ENCODE data around the gene HEATR9. TPM values are rescaled to one million over a fixed set of nuclear protein-coding genes. Genes with fewer than 3 reads are reported as not detected.
"Not testable (repeated sequence)": the region's sequence is repeated elsewhere in the genome, so short reads cannot be mapped to it uniquely, and the experiment has no call there.

The HEATR9 gene
- total RNA-seq, 1 experiment from 2014 or later = not detected

- TF ChIP-seq POLR2A (IDR thresholded peaks at IDR 0.05; ENCODE audit: borderline replicate concordance, extremely low read depth, insufficient read depth, insufficient read length) = no peak
- TF ChIP-seq JUND (IDR thresholded peaks at IDR 0.05) = no peak
- no peak for TF ChIP-seq RAD21 (IDR thresholded peaks at IDR 0.05; ENCODE audit: low read depth)
- TF ChIP-seq, protein P1, sequence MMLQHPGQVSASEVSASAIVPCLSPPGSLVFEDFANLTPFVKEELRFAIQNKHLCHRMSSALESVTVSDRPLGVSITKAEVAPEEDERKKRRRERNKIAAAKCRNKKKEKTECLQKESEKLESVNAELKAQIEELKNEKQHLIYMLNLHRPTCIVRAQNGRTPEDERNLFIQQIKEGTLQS (IDR thresholded peaks at IDR 0.05) = no peak
- no peak for TF ChIP-seq ELF1 (IDR thresholded peaks at IDR 0.05; ENCODE audit: borderline replicate concordance, low read depth)
- TF ChIP-seq SRF (IDR thresholded peaks at IDR 0.05; ENCODE audit: low read depth) = no peak
- no peak for TF ChIP-seq CEBPB (IDR thresholded peaks at IDR 0.05; ENCODE audit: low read depth)
- TF ChIP-seq REST (IDR thresholded peaks at IDR 0.05; ENCODE audit: low read depth) = no peak
Observed at GRCh38 chr17:35900280-35900679, 31.6 kb upstream of the HEATR9 start (continued).

GRCh38 chr17:35898283-35899070 is 29.8 kb upstream of the HEATR9 start:
- no peaks in the 10 kb centered on the region for H3K79me2 ChIP-seq (ENCODE audit: insufficient read depth, low read length)
- intact Hi-C loops (cut with micrococcal nuclease) = no loop called here
- CTCF ChIA-PET = no interaction called here
- H3K9ac ChIP-seq (ENCODE audit: low read length) = no peak overlapping the region
- TF ChIP-seq CEBPB (IDR thresholded peaks at IDR 0.05; ENCODE audit: low read depth) (no peak), EZH2phosphoT487 (IDR thresholded peaks at IDR 0.05; ENCODE audit: borderline replicate concordance) (no peak), CTCF (IDR thresholded peaks at IDR 0.05 in 2 of 3, conservative IDR thresholded peaks at IDR 0.05 in 1 of 3; ENCODE audit: borderline replicate concordance in 1 of 3, insufficient read depth in 1 of 3, low read depth in 2 of 3, low read length in 2 of 3) (no peak), JUND (IDR thresholded peaks at IDR 0.05) (no peak), SIN3A (IDR thresholded peaks at IDR 0.05; ENCODE audit: low read depth) (no peak), POLR2A (IDR thresholded peaks at IDR 0.05; ENCODE audit: borderline replicate concordance, extremely low read depth, insufficient read depth, insufficient read length) (no peak)
- H3K4me2 ChIP-seq (ENCODE audit: low read length) = no peak overlapping the region
- DNase-seq (ENCODE audit: low read depth, low spot score) (no peak), ATAC-seq (no peak)
- H3K27me3 ChIP-seq (ENCODE audit: insufficient read depth, low read length) = no peaks in the 10 kb centered on the region
- POLR2A ChIA-PET = no interaction called here
- no peaks in the 10 kb centered on the region for H4K20me1 ChIP-seq (ENCODE audit: insufficient read depth)
- H3K27ac ChIP-seq (ENCODE audit: low read depth, low read length) = no peak overlapping the region
- H3K36me3 ChIP-seq (ENCODE audit: control insufficient read depth in 1 of 2, insufficient read depth in 2 of 2, low read length in 2 of 2) = no peaks in the 10 kb centered on the region
- BruUV-seq (replicated peaks) = no TSS peak
- no peaks in the 10 kb centered on the region for H3K9me2 ChIP-seq (ENCODE audit: insufficient read depth)
- H3K4me1 ChIP-seq (ENCODE audit: control insufficient read depth in 1 of 2, insufficient read depth in 2 of 2, low read length in 2 of 2) = no peaks in the 10 kb centered on the region
- H2AFZ ChIP-seq (ENCODE audit: low read depth, low read length, poor library complexity, severe bottlenecking) = no peak overlapping the region
- RAD21 ChIA-PET (ENCODE audit: low non-redundant PET in 1 of 2, low total read pairs in 2 of 2, uncharacterized antibody in 2 of 2, unreplicated experiment in 2 of 2) = no interaction called here
- H3K9me3 ChIP-seq (ENCODE audit: control insufficient read depth in 1 of 2, insufficient read depth in 1 of 2, low read depth in 1 of 2, low read length in 2 of 2) = no peaks in the 10 kb centered on the region
- no peak overlapping the region for H3K4me3 ChIP-seq (replicated peaks in 1 of 2; ENCODE audit: low read depth in 1 of 2, low read length in 2 of 2)

DNA sequence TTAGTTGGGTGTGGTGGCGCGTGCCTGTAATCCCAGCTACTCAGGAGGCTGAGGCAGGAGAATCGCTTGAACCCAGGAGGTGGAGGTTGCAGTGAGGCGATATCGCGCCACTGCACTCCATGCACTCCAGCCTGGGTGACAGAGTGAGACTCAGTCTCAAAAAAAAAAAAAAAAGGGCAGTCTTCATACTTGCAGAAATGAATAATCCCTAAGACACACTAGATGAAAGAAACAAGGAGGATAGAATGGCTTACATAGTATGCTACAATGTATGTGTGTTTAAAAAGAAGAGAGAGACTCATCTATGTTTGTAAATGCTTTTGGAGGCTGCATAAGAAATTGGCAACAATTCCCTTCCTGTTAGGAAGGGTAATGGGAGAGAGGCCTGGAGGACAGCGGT is 29.1 kb upstream of the HEATR9 start:
- H3K27me3 ChIP-seq (ENCODE audit: insufficient read depth, low read length); BruUV-seq (replicated peaks); CTCF ChIA-PET; H4K20me1 ChIP-seq (ENCODE audit: insufficient read depth); H3K4me2 ChIP-seq (ENCODE audit: low read length); intact Hi-C loops (cut with micrococcal nuclease); POLR2A ChIA-PET; H3K79me2 ChIP-seq (ENCODE audit: insufficient read depth, low read length); H3K9me2 ChIP-seq (ENCODE audit: insufficient read depth); H3K9me3 ChIP-seq (ENCODE audit: control insufficient read depth in 1 of 2, insufficient read depth in 1 of 2, low read depth in 1 of 2, low read length in 2 of 2); H2AFZ ChIP-seq (ENCODE audit: low read depth, low read length, poor library complexity, severe bottlenecking); H3K4me1 ChIP-seq (ENCODE audit: control insufficient read depth in 1 of 2, insufficient read depth in 2 of 2, low read length in 2 of 2); H3K36me3 ChIP-seq (ENCODE audit: control insufficient read depth in 1 of 2, insufficient read depth in 2 of 2, low read length in 2 of 2); ATAC-seq; DNase-seq (ENCODE audit: low read depth, low spot score); H3K9ac ChIP-seq (ENCODE audit: low read length); H3K4me3 ChIP-seq (replicated peaks in 1 of 2; ENCODE audit: low read depth in 1 of 2, low read length in 2 of 2); H3K27ac ChIP-seq (ENCODE audit: low read depth, low read length); RAD21 ChIA-PET (ENCODE audit: low non-redundant PET in 1 of 2, low total read pairs in 2 of 2, uncharacterized antibody in 2 of 2, unreplicated experiment in 2 of 2): not testable (repeated sequence)
